Measurements from ENCODE around the gene OR52K1.
"Not testable (repeated sequence)": the region's sequence is repeated elsewhere in the genome, so short reads cannot be mapped to it uniquely, and the experiment has no call there.

OR52K1 gene

DNA sequence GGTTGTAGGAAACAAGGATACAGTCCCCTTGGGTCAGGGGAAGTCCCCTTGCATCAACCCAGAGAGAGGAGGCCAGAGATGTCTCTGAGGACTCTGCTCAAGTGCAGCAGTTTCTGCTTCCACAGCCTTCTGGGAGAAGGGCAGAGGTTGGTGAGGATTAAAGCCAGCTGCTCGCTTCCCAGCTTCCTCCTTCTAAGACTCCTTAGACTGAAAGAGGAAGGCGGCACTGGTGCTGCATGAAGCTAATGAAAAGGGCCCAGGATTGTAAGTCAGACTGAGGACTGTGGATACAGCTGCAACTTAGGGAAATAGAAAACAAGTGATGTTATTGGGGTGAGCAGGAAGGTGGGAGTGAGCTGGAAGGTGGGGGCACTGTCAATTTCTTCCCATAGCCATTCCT lies at the start of gene OR52K1:
Gene OR52K1 (plus strand): TSS at position 202 of the 400 bp plus-strand sequence. CDS start 6,255 bp downstream, outside the sequence.
- no peak for DNase-seq (ENCODE audit: low read depth in 2 of 2)

DNA sequence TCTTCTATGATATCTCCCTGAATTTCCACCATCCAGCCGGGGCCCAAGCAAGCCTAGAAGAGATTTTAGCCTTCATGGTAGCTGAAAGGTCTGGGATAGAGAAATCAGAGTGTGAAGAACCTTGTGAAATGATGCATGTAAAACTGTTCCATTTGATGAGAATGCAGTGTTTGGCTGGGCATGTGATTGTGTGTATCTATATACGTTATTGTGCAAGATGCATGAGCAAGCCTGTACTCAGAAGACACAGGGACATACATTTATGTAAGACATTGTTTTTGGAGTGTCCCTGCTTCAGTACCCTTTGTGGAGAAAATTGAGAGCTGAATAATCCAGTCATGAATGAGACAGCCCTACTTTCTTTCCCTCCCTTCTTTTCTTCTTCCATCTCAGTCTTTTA lies 48.6 kb upstream of the OR52K1 start:
- no peak for DNase-seq (ENCODE audit: low read depth in 2 of 2)

DNA sequence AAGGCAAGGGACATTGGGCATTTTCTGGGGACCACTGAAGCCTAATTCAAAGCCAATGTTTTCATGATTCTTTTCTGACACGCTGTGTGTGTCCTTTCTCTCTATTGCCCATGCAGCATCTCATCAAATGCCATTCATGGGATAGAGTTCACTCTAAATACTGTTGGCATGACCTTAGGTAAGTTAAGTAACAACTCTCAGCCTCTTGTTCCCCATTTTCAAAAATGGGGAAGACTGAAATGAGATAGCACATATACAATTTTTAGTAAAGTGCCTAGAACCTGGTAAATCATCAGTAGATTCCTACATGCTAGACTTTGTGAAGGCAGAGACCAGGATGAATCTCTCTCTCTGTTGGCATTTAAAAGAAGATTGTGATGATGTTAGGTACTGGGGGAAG lies 46.0 kb upstream of the OR52K1 start:
- no peak for DNase-seq (ENCODE audit: low read depth in 2 of 2)

DNA sequence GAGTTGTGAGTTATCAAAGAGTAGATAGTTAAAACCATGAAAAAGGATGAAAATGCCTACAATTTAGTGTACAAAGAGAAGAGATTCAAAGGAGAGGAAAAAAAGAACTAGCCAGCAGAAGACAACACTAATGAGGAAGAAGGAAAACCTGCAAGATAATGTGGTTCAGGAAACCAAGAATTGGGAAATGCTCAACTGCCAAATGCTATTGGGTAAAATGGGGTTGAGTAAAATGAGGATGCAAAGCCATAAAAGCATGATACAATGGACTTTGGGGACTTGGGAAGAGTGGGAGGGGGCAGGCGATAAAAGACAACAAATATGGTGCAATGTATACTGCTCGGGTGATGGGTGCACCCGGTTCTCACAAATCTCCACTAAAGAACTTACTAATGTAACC lies 40.9 kb upstream of the OR52K1 start:
- DNase-seq (ENCODE audit: low read depth in 2 of 2), result no peak

DNA sequence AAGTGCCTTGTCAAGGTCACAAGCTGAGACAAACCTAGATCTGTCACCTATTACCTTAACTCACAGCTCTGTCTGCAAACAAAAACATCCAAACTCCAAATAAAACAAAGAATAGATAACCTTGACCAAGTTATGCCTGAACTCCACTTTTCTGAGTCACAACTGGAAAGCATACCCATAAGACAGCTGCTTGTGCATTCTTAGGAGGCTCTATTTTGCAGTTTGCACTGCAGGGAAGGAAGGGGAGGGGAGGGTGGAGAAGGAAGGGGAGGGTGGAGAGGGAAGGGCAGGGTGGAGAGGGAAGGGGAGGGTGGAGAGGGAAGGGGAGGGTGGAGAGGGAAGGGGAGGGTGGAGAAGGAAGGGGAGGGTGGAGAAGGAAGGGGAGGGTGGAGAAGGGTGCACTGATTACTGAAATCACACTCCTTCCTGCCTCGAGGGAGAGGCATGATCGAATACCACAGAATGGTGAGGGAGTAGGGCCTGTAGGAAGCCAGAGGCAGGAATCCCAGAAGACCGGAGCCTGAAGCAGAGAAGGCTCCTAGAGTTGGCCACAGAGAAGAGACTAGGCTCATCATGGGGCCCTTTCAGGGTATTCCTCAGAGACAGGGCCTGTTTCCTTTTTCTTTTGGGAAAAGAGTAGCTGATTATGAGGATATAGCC lies 39.1 kb upstream of the OR52K1 start:
- no peak for DNase-seq (ENCODE audit: low read depth in 2 of 2)

DNA sequence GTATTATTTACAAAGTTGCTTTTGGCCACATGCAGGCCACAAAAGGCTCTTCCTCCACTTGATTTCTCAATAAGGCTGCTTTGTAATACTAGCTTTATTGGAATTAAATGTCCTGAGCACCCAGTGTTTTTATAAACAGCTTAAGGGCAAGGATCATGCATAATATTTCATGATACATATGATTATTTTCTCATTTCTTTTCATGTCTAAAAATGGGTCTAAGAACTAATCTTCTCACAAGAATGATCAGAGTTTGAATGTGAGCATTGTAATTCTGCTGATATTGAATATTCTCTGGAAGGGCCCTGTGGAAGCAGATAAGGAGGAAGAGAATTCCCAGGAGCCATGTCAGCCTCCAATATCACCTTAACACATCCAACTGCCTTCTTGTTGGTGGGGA lies 33.5 kb upstream of the OR52K1 start, which contains the start of gene OR52K2:
Gene OR52K2 (plus strand): TSS at position 301 of the 400 bp plus-strand sequence. CDS start 45 bp downstream, at position 346.
- DNase-seq (ENCODE audit: low read depth in 2 of 2), result no peak

DNA sequence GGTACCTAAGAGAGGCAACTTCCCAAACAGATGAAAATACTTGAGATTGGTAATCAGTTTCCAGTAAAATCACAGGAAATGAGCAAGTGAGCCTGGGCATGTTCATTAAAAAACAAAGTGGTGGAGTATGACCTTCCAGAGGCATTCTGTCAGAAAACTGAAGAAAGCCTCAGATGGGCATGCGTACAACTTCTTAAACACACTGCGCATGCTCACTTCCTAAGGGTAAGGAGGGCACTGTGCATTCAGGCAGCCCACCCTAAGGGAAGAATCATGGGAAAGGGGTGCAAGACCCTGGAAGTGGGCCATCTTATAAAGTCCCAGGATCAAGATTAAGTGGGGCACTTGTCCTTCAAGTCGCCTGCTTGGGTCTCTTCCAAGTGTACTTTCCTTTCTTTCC lies 29.3 kb upstream of the OR52K1 start:
- DNase-seq (ENCODE audit: low read depth in 2 of 2), result no peak

DNA sequence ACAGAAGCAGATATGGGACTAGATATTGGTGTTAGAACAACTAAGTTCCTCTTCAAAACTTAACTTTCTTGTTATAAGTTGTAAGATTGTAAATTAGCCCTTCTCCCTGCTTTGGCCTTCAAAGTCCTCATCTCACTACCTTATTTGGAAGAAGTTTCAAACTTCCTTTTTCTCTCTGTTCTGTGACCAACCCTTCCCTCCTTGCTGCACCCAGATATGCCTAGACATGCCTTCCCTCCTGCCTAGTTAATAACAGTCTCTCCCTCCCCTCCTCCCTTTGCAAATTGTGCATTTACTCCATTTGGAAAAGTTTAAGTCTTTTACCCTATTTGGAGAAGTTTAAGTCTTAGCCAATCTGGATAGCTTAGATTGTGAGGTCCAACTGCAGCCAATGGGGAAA lies 28.4 kb upstream of the OR52K1 start:
- no peak for DNase-seq (ENCODE audit: low read depth in 2 of 2)

DNA sequence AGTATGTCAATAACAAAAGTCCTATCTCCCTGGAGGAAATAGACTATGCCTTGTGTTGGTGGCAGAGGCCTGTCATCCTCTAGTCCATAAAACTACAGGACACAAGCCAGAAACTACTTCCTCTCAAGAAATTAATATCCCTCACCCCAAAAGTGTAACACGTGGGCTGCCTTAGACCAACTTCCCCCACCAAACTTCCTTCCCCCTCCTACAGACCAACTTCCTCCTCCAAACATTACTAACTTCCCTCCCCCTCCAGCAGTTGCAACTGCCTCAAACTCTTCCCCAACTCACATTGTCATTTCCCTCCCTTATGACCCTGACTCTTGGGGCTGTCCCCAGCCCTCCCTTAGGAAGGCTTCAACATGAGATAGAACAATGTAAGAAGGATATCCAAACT lies 27.0 kb upstream of the OR52K1 start:
- DNase-seq (ENCODE audit: low read depth in 2 of 2), result no peak

DNA sequence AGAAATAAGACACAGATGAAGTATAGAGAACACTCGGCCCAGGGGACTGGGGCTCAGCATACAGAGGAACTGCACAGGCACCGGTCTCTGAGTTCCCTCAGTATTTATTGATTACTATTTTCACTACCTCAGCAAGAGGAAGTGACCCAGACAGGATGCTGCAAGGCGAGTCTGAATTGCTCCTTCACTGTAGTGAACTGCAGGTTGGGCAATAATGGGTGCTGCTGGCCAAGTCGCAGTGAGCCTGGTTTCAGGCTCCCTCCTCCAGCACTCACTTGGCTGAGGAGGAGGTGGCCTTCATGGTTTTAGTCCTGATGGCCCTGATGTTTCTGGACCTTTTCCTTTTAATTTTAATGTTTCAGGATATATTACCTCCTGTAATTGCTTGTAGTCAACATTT lies 22.9 kb upstream of the OR52K1 start:
- no peak for DNase-seq (ENCODE audit: low read depth in 2 of 2)

DNA sequence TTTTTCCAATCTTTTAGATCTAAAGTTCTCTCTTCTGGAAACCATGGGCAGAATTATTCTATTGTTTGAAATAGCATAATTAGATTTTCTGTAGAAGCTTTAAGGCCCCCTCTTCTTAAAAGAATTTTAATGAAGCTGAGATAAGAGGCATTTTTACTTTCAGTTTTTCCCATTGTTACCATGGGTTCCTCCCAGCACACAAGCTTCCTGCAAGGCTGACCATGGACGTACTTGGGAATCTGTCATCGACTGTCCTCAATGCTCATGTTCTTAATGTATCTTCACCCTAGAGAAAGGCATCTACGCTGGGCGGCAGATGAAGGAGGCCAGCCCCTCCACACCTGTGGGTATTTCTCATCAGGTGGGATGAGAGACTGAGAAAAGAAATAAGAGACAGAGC lies 22.3 kb upstream of the OR52K1 start:
- no peak for DNase-seq (ENCODE audit: low read depth in 2 of 2)

DNA sequence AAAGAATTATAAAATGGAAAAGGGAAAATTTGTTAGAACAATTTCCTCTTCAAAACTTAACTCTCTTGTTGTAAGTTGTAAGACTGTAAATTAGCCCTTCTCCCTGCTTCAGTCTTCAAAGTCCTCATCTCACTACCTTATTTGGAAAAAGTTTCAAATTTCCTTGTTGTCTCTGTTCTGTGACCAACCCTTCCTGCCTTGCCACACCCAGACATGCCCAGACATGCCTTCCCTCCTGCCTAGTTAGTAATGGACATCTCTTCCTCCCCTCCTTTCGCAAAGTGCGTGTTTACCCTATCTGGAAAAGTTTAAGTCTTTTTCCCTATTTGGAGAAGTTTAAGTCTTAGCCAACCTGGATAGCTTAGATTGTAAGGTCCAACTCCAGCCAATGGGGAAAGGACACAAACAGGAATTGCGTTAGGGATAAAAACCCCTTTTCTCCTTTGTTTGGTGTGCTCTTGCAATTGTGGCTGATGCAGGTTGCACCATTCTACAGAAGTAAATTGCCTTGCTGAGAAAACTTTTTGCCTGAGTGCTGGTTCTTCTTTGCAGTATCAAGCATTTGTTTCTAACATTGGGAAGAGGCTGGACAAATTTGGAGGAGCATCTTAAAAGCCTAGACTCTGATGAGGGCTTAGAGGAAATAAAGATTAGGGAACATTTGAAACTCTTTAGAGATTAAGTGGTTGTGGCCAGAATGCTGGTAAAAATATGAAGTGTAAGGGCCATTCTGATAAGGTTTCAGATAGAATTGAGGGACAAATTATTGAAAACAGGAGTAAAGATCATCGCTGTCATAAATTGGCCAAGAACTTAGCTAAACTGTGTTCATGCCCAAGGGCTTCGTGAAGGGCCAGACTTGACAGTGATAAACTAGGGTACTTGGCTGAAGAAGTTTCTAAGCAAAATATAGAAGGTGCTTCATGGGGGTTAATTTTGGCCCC lies 18.0 kb upstream of the OR52K1 start:
- DNase-seq (ENCODE audit: low read depth in 2 of 2), result no peak

DNA sequence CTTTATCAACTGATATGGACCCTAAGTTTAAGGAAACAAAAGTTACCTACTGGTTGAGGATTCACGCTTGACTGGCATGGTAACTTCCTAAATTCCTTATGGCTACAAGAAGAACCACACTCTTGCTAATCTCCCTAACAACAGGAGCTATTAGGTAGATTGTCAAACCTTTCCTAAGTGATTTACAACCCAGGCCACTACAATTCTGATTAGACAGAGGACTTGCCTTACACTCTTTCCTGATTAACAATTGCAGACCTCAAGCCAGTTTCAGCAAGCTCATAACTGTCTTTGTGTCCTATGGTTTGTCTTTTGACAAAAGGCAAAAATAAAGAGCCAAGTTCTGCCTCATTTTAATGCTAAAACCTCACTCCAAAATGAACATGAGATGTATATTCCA lies 17.0 kb upstream of the OR52K1 start:
- DNase-seq (ENCODE audit: low read depth in 2 of 2), result no peak

DNA sequence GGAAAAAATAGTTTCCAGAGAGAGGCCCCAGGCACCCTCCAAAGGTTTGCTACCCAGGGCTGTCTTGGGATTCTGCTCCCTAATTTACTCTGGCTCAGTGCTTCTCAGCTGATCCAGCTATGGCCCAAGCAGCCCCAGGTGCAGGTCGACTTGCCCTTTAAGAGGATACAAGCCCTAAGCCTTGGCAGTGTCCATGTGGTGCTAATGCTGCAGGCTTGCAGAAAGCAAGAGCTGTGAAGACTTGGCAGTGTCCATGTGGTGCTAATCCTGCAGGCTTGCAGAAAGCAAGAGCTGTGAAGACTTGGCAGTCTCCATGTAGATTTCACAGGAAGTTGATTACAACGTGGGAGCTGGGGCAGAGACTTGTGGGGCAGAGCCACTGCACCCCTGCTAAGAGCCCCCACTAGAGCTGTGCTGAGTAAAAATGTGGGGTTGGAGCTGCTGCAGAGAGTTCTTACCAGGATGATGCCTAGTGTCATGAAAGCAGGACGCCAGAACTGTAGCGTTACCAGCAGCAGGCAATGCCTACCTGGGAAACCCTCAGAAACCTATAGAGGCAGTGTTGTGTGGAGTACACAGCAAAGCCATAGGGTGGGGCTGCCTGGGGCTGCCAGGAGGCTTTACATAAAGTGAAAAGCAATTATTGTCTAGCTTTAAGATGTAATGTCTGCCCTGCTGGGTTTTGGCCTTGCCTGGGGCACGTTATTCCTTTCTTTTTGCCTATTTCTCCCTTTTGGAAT lies 16.1 kb upstream of the OR52K1 start:
- no peak for DNase-seq (ENCODE audit: low read depth in 2 of 2)

DNA sequence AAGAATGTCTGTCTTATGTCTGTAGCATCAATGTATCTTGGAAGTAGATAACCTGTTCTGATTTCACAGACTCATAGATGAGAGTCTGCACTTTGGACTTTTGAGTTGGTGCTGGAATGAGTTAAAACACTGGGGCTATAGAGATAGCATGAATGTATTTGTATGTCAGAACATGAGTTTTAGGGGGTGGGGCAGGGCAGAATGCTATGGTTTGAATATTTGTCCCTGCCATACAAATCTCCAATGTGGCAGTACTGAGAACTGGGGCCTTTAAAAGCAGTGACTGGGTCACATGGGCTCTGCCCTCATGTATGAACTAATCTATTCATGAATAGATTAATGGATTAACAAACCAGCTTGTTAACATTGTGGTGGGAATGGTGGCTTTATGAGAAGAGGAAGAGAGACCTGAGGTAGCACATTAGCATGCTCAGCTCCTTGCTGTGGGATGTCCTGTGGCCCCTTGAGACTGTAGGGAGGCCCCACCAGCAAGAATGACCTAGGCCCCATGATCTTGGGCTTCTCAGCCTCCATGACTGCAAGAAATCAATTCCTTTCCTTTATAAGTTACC lies 15.5 kb upstream of the OR52K1 start:
- DNase-seq (ENCODE audit: low read depth in 2 of 2), result no peak

DNA sequence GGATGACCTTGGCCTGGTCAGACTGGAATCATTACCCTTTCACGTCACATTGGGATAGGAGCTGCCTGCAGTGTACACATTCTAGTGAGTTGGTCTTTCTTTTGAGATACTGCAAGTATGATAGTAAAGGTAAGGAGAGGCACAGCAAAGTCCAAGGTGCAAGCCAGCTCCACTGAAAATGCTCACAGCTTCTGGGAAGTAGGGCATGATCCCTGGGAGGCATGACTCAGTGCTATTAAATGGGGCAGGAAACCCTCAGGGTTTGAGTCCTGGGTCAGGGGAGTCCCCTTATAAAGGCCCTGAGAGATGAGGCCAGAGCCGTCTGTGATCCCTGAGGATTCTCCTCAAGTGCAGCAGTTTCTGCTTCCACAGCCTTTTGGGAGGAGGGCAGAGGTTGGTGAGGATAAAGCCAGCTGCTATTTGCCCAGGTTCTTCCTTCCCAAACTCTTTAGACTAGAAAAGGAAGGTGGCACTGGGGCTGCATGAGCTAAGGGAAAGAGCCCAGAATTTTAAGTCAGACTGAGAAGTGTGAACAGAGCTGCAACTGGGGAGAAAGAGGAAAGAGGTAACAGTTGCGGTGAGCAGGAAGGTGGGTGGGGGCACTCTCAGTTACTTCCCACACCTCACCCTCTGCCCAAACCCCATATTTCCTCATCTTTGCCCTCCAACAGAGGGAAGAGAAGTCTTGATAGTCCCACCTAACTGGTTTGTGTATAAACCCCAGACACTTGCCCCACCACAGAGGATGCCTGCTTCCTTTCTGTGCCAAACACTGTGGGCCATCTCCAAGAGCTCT lies 14.4 kb upstream of the OR52K1 start:
- DNase-seq (ENCODE audit: low read depth in 2 of 2), result no peak

DNA sequence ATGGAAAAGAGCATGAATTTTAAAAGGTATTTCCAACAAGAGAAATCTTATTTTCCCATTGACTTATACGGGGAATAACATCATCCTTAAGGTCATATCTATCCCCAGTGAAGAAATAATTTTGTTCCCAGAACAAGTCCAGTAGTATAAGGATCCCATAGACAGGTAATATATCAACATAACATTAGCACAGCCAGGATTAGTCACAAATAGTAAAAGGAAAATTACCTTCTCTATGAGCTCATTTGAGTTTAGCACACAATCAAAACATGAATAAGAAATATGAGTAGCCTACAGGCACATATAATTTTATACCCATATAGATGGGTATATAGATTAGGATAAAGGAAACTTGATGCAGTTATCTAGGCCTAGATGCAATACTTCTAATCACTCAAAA lies 2.8 kb upstream of the OR52K1 start:
- DNase-seq (ENCODE audit: low read depth in 2 of 2), result no peak

DNA sequence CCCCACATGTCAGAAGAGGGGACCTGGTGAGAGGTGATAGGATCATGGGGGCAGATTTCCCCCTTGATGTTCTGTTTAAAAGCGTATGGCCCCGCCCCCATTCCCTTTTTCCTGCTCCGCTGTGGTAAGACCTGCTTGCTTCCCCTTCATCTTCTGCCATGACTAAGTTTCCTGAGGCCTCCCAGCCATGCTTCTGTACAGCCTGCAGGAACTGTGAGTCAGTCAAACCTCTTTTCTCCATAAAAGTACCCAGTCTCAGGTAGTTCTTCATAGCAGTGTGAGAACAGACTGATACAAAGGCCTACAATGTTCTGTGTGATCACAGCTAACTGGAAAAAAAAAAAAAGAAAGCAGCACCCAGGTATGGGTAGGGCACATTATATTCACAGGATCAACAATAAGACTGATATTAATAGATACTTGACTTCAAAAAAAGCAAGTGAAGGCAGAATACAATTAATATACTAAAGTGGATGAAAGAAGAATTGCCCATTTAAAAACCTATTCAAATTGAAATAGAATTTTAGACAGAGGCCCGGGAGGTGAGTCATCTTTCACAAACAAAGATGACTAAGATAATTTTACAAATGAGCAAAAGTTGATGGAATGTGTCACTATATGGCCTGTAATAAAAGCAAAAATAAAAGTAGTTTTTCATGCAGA lies 1.7 kb upstream of the OR52K1 start:
- no peak for DNase-seq (ENCODE audit: low read depth in 2 of 2)

DNA sequence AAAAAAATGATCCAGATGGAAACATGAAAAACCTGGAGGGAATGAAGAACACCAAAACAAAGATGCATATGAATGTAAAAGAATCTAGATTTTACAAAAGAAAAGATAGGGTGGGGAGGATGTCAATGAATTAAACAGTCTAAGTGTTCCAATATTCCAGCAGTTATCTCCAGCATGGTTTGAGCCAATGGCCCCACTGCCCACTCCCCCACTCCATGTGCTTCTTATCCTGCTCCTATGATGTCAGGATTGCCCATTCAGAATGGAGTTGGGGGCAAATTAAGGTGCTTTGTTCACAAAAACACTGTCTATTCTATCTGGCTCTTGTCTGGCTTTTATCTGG lies 1.2 kb upstream of the OR52K1 start:
- no peak for DNase-seq (ENCODE audit: low read depth in 2 of 2)

DNA sequence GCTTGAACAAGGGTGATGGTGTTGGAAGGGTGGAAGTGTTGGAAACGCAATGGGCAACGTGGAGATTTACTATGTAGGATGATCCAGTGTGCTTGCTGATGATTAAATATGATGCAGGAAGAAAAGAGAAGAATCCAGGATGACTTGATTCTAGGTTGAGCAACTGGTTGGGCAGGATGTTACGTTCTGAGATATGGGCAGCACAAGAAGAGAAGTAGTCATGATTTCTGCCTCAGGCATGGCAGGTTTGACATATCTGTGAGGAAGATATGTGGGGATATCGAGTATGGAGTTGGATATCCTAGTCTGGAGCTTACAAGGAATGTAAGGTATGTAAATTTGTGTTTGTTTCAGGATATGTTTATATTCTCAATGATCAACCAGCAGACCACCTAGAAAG lies 1.9 kb downstream of the OR52K1 start:
- DNase-seq (ENCODE audit: low read depth in 2 of 2), result no peak

DNA sequence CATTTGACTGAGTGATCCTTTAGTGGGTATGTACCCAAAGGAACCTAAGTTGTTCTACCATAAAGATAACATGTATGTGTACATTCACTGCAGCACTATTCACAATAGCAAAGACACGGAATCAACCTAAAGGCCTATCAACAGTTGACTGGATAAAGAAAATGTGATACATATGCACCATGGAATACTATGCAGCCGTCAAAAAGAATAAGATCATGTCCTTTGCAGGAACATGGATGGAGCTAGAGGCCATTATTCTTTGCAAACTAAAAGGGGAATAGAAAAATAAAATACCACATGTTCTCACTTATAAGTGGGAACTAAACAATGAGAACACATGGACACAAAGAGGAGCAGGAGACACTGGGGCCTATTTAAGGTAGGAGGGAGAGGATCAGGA lies 9.0 kb downstream of the OR52K1 start:
- not testable (repeated sequence) for DNase-seq (ENCODE audit: low read depth in 2 of 2)

All from stimulated activated CD4-positive, alpha-beta T cell treated with anti-CD3 and anti-CD28 coated beads, Interleukin-12 subunit alpha, Interleukin-12 subunit beta, amount 100 ng/mL, for 24 hours (primary cell).